ENCODE results near the gene OR4F15. TPM values are rescaled to one million over a fixed set of nuclear protein-coding genes. Genes with fewer than 3 reads are reported as not detected.

The OR4F15 gene
- total and polyA plus RNA-seq, 2 of the 13 experiments (the other 11 are each of a cell fraction or from before 2014, with no cell fraction given), result not detected

DNA sequence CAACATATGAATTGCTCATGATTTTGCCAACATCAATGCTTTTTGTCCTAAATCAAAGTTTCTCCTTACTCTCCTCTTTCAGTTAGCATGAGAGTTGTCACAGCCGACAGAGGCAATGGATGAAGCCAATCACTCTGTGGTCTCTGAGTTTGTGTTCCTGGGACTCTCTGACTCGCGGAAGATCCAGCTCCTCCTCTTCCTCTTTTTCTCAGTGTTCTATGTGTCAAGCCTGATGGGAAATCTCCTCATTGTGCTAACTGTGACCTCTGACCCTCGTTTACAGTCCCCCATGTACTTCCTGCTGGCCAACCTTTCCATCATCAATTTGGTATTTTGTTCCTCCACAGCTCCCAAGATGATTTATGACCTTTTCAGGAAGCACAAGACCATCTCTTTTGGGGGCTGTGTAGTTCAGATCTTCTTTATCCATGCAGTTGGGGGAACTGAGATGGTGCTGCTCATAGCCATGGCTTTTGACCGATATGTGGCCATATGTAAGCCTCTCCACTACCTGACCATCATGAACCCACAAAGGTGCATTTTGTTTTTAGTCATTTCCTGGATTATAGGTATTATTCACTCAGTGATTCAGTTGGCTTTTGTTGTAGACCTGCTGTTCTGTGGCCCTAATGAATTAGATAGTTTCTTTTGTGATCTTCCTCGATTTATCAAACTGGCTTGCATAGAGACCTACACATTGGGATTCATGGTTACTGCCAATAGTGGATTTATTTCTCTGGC lies 6.2 kb upstream of the OR4F15 start:
- no peak overlapping the region for H3K4me3 ChIP-seq (replicated peaks in 1 of 3; ENCODE audit: insufficient read depth in 1 of 3, low read depth in 2 of 3, low read length in 3 of 3)
- TF ChIP-seq, protein P1, sequence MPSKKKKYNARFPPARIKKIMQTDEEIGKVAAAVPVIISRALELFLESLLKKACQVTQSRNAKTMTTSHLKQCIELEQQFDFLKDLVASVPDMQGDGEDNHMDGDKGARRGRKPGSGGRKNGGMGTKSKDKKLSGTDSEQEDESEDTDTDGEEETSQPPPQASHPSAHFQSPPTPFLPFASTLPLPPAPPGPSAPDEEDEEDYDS (CRISPR knock-in tag; IDR thresholded peaks at IDR 0.05), result no peak
- TF ChIP-seq ZNF296 (CRISPR knock-in tag; conservative IDR thresholded peaks at IDR 0.05) (no peak), KLF9 (CRISPR knock-in tag; IDR thresholded peaks at IDR 0.05; ENCODE audit: low read depth) (no peak), BRCA1 (CRISPR knock-in tag; IDR thresholded peaks at IDR 0.05) (no peak), HMG20A (CRISPR knock-in tag; IDR thresholded peaks at IDR 0.05; ENCODE audit: borderline replicate concordance) (no peak), ATAD3A (CRISPR knock-in tag; IDR thresholded peaks at IDR 0.05) (no peak), HNRNPK (IDR thresholded peaks at IDR 0.05; ENCODE audit: low read depth, low read length, poor library complexity, severe bottlenecking) (no peak), ZBTB3 (CRISPR knock-in tag; IDR thresholded peaks at IDR 0.05; ENCODE audit: borderline replicate concordance, low read depth) (no peak), MTA3 (CRISPR knock-in tag; IDR thresholded peaks at IDR 0.05) (no peak), CREM (IDR thresholded peaks at IDR 0.05) (no peak), CREM (CRISPR knock-in tag; IDR thresholded peaks at IDR 0.05) (no peak), ZNF841 (CRISPR knock-in tag; IDR thresholded peaks at IDR 0.05; ENCODE audit: borderline replicate concordance) (no peak), ASH2L (IDR thresholded peaks at IDR 0.05; ENCODE audit: insufficient read length, low read depth, low read length) (no peak)
- TF ChIP-seq, protein P2, sequence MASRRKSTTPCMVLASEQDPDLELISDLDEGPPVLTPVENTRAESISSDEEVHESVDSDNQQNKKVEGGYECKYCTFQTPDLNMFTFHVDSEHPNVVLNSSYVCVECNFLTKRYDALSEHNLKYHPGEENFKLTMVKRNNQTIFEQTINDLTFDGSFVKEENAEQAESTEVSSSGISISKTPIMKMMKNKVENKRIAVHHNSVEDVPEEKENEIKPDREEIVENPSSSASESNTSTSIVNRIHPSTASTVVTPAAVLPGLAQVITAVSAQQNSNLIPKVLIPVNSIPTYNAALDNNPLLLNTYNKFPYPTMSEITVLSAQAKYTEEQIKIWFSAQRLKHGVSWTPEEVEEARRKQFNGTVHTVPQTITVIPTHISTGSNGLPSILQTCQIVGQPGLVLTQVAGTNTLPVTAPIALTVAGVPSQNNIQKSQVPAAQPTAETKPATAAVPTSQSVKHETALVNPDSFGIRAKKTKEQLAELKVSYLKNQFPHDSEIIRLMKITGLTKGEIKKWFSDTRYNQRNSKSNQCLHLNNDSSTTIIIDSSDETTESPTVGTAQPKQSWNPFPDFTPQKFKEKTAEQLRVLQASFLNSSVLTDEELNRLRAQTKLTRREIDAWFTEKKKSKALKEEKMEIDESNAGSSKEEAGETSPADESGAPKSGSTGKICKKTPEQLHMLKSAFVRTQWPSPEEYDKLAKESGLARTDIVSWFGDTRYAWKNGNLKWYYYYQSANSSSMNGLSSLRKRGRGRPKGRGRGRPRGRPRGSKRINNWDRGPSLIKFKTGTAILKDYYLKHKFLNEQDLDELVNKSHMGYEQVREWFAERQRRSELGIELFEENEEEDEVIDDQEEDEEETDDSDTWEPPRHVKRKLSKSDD (CRISPR knock-in tag; IDR thresholded peaks at IDR 0.05; ENCODE audit: low read depth), result no peak
- TF ChIP-seq, protein P3, sequence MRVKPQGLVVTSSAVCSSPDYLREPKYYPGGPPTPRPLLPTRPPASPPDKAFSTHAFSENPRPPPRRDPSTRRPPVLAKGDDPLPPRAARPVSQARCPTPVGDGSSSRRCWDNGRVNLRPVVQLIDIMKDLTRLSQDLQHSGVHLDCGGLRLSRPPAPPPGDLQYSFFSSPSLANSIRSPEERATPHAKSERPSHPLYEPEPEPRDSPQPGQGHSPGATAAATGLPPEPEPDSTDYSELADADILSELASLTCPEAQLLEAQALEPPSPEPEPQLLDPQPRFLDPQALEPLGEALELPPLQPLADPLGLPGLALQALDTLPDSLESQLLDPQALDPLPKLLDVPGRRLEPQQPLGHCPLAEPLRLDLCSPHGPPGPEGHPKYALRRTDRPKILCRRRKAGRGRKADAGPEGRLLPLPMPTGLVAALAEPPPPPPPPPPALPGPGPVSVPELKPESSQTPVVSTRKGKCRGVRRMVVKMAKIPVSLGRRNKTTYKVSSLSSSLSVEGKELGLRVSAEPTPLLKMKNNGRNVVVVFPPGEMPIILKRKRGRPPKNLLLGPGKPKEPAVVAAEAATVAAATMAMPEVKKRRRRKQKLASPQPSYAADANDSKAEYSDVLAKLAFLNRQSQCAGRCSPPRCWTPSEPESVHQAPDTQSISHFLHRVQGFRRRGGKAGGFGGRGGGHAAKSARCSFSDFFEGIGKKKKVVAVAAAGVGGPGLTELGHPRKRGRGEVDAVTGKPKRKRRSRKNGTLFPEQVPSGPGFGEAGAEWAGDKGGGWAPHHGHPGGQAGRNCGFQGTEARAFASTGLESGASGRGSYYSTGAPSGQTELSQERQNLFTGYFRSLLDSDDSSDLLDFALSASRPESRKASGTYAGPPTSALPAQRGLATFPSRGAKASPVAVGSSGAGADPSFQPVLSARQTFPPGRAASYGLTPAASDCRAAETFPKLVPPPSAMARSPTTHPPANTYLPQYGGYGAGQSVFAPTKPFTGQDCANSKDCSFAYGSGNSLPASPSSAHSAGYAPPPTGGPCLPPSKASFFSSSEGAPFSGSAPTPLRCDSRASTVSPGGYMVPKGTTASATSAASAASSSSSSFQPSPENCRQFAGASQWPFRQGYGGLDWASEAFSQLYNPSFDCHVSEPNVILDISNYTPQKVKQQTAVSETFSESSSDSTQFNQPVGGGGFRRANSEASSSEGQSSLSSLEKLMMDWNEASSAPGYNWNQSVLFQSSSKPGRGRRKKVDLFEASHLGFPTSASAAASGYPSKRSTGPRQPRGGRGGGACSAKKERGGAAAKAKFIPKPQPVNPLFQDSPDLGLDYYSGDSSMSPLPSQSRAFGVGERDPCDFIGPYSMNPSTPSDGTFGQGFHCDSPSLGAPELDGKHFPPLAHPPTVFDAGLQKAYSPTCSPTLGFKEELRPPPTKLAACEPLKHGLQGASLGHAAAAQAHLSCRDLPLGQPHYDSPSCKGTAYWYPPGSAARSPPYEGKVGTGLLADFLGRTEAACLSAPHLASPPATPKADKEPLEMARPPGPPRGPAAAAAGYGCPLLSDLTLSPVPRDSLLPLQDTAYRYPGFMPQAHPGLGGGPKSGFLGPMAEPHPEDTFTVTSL (CRISPR knock-in tag; IDR thresholded peaks at IDR 0.05; ENCODE audit: borderline replicate concordance), result no peak
- no peak overlapping the region for H3K9ac ChIP-seq (ENCODE audit: insufficient read depth, low read depth, low read length)
- H3K36me3 ChIP-seq (replicated peaks in 1 of 2; ENCODE audit: control insufficient read depth in 1 of 2, insufficient read depth in 2 of 2, low read length in 2 of 2), result no peaks in the 10 kb centered on the region
- no peaks in the 10 kb centered on the region for H3K9me3 ChIP-seq (ENCODE audit: low read length)
- no peak overlapping the region for H2AFZ ChIP-seq (ENCODE audit: low read length)
- H3K27ac ChIP-seq (ENCODE audit: extremely low read length, insufficient read depth, low read length), result no peak overlapping the region
- peaks cover 1 to 12% of the 10 kb centered on the region in 2 experiments; a peak in 2 of 5 replicates for H3K27me3 ChIP-seq (ENCODE audit: control insufficient read depth in 1 of 2, insufficient read depth in 2 of 2, low read length in 2 of 2)
- H3K79me2 ChIP-seq (ENCODE audit: insufficient read depth, low read length), result no peaks in the 10 kb centered on the region
- H3K4me1 ChIP-seq (ENCODE audit: insufficient read depth, low read length), result no peaks in the 10 kb centered on the region
- H4K20me1 ChIP-seq (ENCODE audit: insufficient read depth, low read length), result no peaks in the 10 kb centered on the region
- DNase-seq (ENCODE audit: low spot score) (no peak), ATAC-seq (no peak), FAIRE-seq (no peak)
- ChIA-PET POLR2A (no interaction called here), CTCF (ENCODE audit: low intra/inter-chr PET ratio, low total read pairs) (no interaction called here)
- WGBS (ENCODE audit: low lambda C conversion rate), result 12% methylated on average over 6 of the region's 6 CpGs
- BruUV-seq (replicated peaks), result no TSS peak
- intact Hi-C loops (cut with micrococcal nuclease; ENCODE audit: unreplicated experiment) (no loop called here), in situ Hi-C loops (cut with HindIII; ENCODE audit: extremely low pct_ligation_motif_present, low pct_unique_long_range_greater_than_20kb) (no loop called here)
- no peak overlapping the region for H3K4me2 ChIP-seq (ENCODE audit: low read depth, low read length)

Measured in HepG2 (cell line).